Astrocyte of the hippocampus (primary cell): ENCODE data around the gene MYCBPAP.
A peak's percentile ranks its signal among the peaks of the same experiment; 100 is the strongest.

ENCODE experiments used
- DNase-seq: peaks from one replicate; pipeline ENCODE4 v3.0.0; 2011; ENCODE audit warnings: low read depth, low spot score

Gene MYCBPAP

GRCh38 chr17:50517504-50518383, 9.5 kb downstream of the MYCBPAP start:
- no peak for DNase-seq

- no peak for DNase-seq
Observed at GRCh38 chr17:50518384-50519023, 10.3 kb downstream of the MYCBPAP start.

GRCh38 chr17:50519141-50519834, 11.0 kb downstream of the MYCBPAP start:
- no peak for DNase-seq

GRCh38 chr17:50520483-50520882, 12.2 kb downstream of the MYCBPAP start:
- DNase-seq = no peak

- DNase-seq = no peak
Observed at GRCh38 chr17:50521514-50521913, 13.3 kb downstream of the MYCBPAP start.

GRCh38 chr17:50522766-50523165, 14.5 kb downstream of the MYCBPAP start:
- no peak for DNase-seq

- no peak for DNase-seq
Observed at GRCh38 chr17:50523208-50523607, 15.0 kb downstream of the MYCBPAP start.

- no peak for DNase-seq
Observed at GRCh38 chr17:50524838-50525237, 16.6 kb downstream of the MYCBPAP start.

- DNase-seq = no peak
Observed at GRCh38 chr17:50527155-50527762, 19.0 kb downstream of the MYCBPAP start.

GRCh38 chr17:50527949-50528474, 19.8 kb downstream of the MYCBPAP start:
- DNase-seq = no peak

- no peak for DNase-seq
Observed at GRCh38 chr17:50529849-50530248, 21.6 kb downstream of the MYCBPAP start.

- DNase-seq = no peak
Observed at GRCh38 chr17:50531428-50532025, 23.3 kb downstream of the MYCBPAP start.

- no peak for DNase-seq
Observed at GRCh38 chr17:50532452-50533024, 24.3 kb downstream of the MYCBPAP start, which contains the start of gene EPN3. Gene EPN3, plus strand, starts transcription at chr17:50532735. Its CDS starts 3,822 bp downstream, at chr17:50536557.

GRCh38 chr17:50533185-50533584, 24.9 kb downstream of the MYCBPAP start:
- DNase-seq = no peak

GRCh38 chr17:50533720-50534148, 25.5 kb downstream of the MYCBPAP start:
- peak; percentile 66 for DNase-seq

GRCh38 chr17:50534222-50534978, 26.2 kb downstream of the MYCBPAP start:
- peak; percentile 47 for DNase-seq

GRCh38 chr17:50534979-50535326, 26.7 kb downstream of the MYCBPAP start:
- no peak for DNase-seq

GRCh38 chr17:50535407-50535806, 27.2 kb downstream of the MYCBPAP start:
- DNase-seq = no peak

GRCh38 chr17:50536683-50537646, 28.7 kb downstream of the MYCBPAP start:
- no peak for DNase-seq
